Daoy (cell line): Measurements from ENCODE around the gene UROC1. TPM values are rescaled to one million over a fixed set of nuclear protein-coding genes. Genes with fewer than 3 reads are reported as not detected.

Experiments used
- DNase-seq: peaks from one replicate; pipeline ENCODE4 v3.0.0-alpha.2; 2015; ENCODE audit warnings: low read depth
- total RNA-seq: library from RNA; depleted of rRNA; stranded (reverse); fragments of >200 nt; shearing (Covaris generic); gene quantifications from 2 replicates; pipeline ENCODE4 v1.2.3, GENCODE V29; 2014

UROC1 gene
- total RNA-seq, 1 experiment from 2014 or later = not detected

GRCh38 chr3:126460381-126460780, 57.2 kb downstream of the UROC1 start:
- DNase-seq = no peak

GRCh38 chr3:126459763-126460127, 57.8 kb downstream of the UROC1 start:
- DNase-seq = no peak

GRCh38 chr3:126459111-126459762, 58.3 kb downstream of the UROC1 start:
- DNase-seq = no peak

GRCh38 chr3:126456766-126457388, 60.7 kb downstream of the UROC1 start:
- DNase-seq = no peak

GRCh38 chr3:126456211-126456610, 61.4 kb downstream of the UROC1 start:
- no peak for DNase-seq

GRCh38 chr3:126454437-126455198, 63.0 kb downstream of the UROC1 start:
- DNase-seq = no peak

- DNase-seq = no peak
These were observed 63.5 kb downstream of the UROC1 start for GRCh38 chr3:126454025-126454424.

GRCh38 chr3:126452213-126452612, 65.4 kb downstream of the UROC1 start:
- DNase-seq = no peak

GRCh38 chr3:126451511-126451910, 66.1 kb downstream of the UROC1 start:
- no peak for DNase-seq

GRCh38 chr3:126450744-126451143, 66.8 kb downstream of the UROC1 start:
- no peak for DNase-seq

- no peak for DNase-seq
These were observed 67.4 kb downstream of the UROC1 start for GRCh38 chr3:126450219-126450618.

GRCh38 chr3:126449621-126450051, 67.9 kb downstream of the UROC1 start:
- DNase-seq = no peak

GRCh38 chr3:126448893-126449180, 68.7 kb downstream of the UROC1 start:
- DNase-seq = no peak

- no peak for DNase-seq
These were observed 69.3 kb downstream of the UROC1 start for GRCh38 chr3:126448136-126448892.

- DNase-seq = no peak
These were observed 70.0 kb downstream of the UROC1 start for GRCh38 chr3:126447456-126448106.

- no peak for DNase-seq
These were observed 70.8 kb downstream of the UROC1 start for GRCh38 chr3:126446791-126447190.

- DNase-seq = no peak
These were observed 71.3 kb downstream of the UROC1 start for GRCh38 chr3:126446301-126446700.

GRCh38 chr3:126445506-126445905, 72.1 kb downstream of the UROC1 start:
- no peak for DNase-seq

GRCh38 chr3:126442856-126443242, 74.7 kb downstream of the UROC1 start:
- DNase-seq = no peak

GRCh38 chr3:126442094-126442855, 75.3 kb downstream of the UROC1 start:
- DNase-seq = no peak

GRCh38 chr3:126441256-126441880, 76.2 kb downstream of the UROC1 start:
- no peak for DNase-seq
